ENCODE measurements around the gene KMT5B.

- TF ChIP-seq CTCF (IDR thresholded peaks at IDR 0.05; ENCODE audit: insufficient read depth, low read depth, low read length) (no peak), EZH2 (IDR thresholded peaks at IDR 0.05; ENCODE audit: insufficient read depth, low read length) (no peak)
Observed at GRCh38 chr11:68116974-68117373, 96.1 kb downstream of the KMT5B start.

Data from astrocyte (in vitro differentiated cells and primary cell).